ENCODE measurements around the gene ZNF592.
"Not testable (repeated sequence)": the region's sequence is repeated elsewhere in the genome, so short reads cannot be mapped to it uniquely, and the experiment has no call there.

The ZNF592 gene

GRCh38 chr15:84748274-84749110 is at the start of gene ZNF592:
TSS of gene ZNF592 (plus strand) at chr15:84748592. CDS start at chr15:84782676, 34,084 bp downstream.
- no peak for DNase-seq (ENCODE audit: low read depth, low spot score)
- H3K27ac ChIP-seq: peak within 1 kb of the TSS; percentile 95

- no peak overlapping the region for H3K27ac ChIP-seq
- no peak for DNase-seq (ENCODE audit: low read depth, low spot score)
These were observed 48.7 kb upstream of the ZNF592 start for GRCh38 chr15:84699538-84700191.

- DNase-seq (ENCODE audit: low read depth, low spot score): no peak
- H3K27ac ChIP-seq: no peak overlapping the region
These were observed 45.4 kb upstream of the ZNF592 start for GRCh38 chr15:84702961-84703482.

- DNase-seq (ENCODE audit: low read depth, low spot score): no peak
- H3K27ac ChIP-seq: no peak overlapping the region
These were observed 44.6 kb upstream of the ZNF592 start for GRCh38 chr15:84703808-84704207.

GRCh38 chr15:84714372-84714771 is 34.0 kb upstream of the ZNF592 start:
- no peak for DNase-seq (ENCODE audit: low read depth, low spot score)
- no peak overlapping the region for H3K27ac ChIP-seq

GRCh38 chr15:84714821-84715220 is 33.6 kb upstream of the ZNF592 start:
- DNase-seq (ENCODE audit: low read depth, low spot score): no peak
- peak overlapping the region; percentile 94 for H3K27ac ChIP-seq

- no peak for DNase-seq (ENCODE audit: low read depth, low spot score)
- peak overlapping the region; percentile 94 for H3K27ac ChIP-seq
These were observed 32.9 kb upstream of the ZNF592 start for GRCh38 chr15:84715441-84716035.

GRCh38 chr15:84716036-84716732 is 32.2 kb upstream of the ZNF592 start, which contains the start of gene SEC11A:
TSS of gene SEC11A (minus strand) at chr15:84716139. CDS start at chr15:84716075, 64 bp downstream.
- peak; percentile 78 for DNase-seq (ENCODE audit: low read depth, low spot score)
- peak within 1 kb of the TSS; percentile 94 for H3K27ac ChIP-seq

- no peak overlapping the region for H3K27ac ChIP-seq
- no peak for DNase-seq (ENCODE audit: low read depth, low spot score)
These were observed 27.0 kb upstream of the ZNF592 start for GRCh38 chr15:84721371-84721770.

GRCh38 chr15:84722628-84723027 is 25.8 kb upstream of the ZNF592 start:
- DNase-seq (ENCODE audit: low read depth, low spot score): no peak
- no peak overlapping the region for H3K27ac ChIP-seq

GRCh38 chr15:84725001-84725491 is 23.3 kb upstream of the ZNF592 start:
- peak overlapping the region; percentile 64 for H3K27ac ChIP-seq
- DNase-seq (ENCODE audit: low read depth, low spot score): no peak

- no peak overlapping the region for H3K27ac ChIP-seq
- DNase-seq (ENCODE audit: low read depth, low spot score): no peak
These were observed 21.0 kb upstream of the ZNF592 start for GRCh38 chr15:84727429-84727828.

GRCh38 chr15:84731774-84732173 is 16.6 kb upstream of the ZNF592 start:
- no peak for DNase-seq (ENCODE audit: low read depth, low spot score)
- H3K27ac ChIP-seq: no peak overlapping the region

- DNase-seq (ENCODE audit: low read depth, low spot score): peak; percentile 57
- peak overlapping the region; percentile 94 for H3K27ac ChIP-seq
These were observed 13.5 kb upstream of the ZNF592 start for GRCh38 chr15:84734794-84735479.

- peak overlapping the region; percentile 94 for H3K27ac ChIP-seq
- not testable (repeated sequence) for DNase-seq (ENCODE audit: low read depth, low spot score)
These were observed 12.8 kb upstream of the ZNF592 start for GRCh38 chr15:84735480-84736061.

GRCh38 chr15:84736375-84736774 is 12.0 kb upstream of the ZNF592 start:
- peak overlapping the region; percentile 94 for H3K27ac ChIP-seq

GRCh38 chr15:84737005-84737404 is 11.4 kb upstream of the ZNF592 start:
- peak overlapping the region; percentile 3 for H3K27ac ChIP-seq

More at GRCh38 chr15:84736375-84736774, 12.0 kb upstream of the ZNF592 start:
- DNase-seq (ENCODE audit: low read depth, low spot score): no peak

GRCh38 chr15:84740691-84741090 is 7.7 kb upstream of the ZNF592 start:
- no peak overlapping the region for H3K27ac ChIP-seq
- no peak for DNase-seq (ENCODE audit: low read depth, low spot score)

More at GRCh38 chr15:84737005-84737404, 11.4 kb upstream of the ZNF592 start:
- DNase-seq (ENCODE audit: low read depth, low spot score): no peak

- H3K27ac ChIP-seq: no peak overlapping the region
- no peak for DNase-seq (ENCODE audit: low read depth, low spot score)
These were observed 7.3 kb upstream of the ZNF592 start for GRCh38 chr15:84741121-84741520.

Measured in epithelial cell of prostate (primary cell).